CD4-positive, alpha-beta T cell treated with Interleukin-21 for 1 hour (primary cell): Measurements from ENCODE around the gene AGO1.
"Not testable (repeated sequence)": the region's sequence is repeated elsewhere in the genome, so short reads cannot be mapped to it uniquely, and the experiment has no call there.

Experiments
- DNase-seq: peaks from one replicate; pipeline ENCODE4 v3.0.0-alpha.2; 2020

Gene AGO1

GRCh38 chr1:35882945-35883634, at the start of gene AGO1:
Gene AGO1, plus strand, starts transcription at chr1:35883209. Its CDS starts 213 bp downstream, at chr1:35883422.
- DNase-seq: peak; percentile 97

- DNase-seq: no peak
Measured at GRCh38 chr1:35833395-35833794, 49.6 kb upstream of the AGO1 start.

DNA sequence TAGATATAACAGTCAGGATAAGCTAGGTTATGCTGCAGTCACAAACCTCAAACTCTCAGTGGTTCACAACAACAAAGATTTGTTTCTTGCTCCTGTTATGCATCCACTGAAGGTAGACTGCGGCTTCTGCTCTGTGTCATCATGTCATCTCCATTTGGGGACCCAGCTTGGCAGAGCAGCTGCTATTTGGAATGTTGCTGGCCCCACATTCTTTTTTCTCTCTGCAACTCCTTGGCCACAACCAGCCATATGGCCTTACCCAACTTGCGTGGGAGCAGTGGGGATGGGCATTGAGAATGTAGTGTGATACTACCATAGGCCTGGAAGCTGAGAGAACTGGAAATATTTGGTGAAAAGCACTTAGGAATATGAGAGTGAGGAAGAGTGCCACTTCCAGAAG, 48.8 kb upstream of the AGO1 start:
- no peak for DNase-seq

DNA sequence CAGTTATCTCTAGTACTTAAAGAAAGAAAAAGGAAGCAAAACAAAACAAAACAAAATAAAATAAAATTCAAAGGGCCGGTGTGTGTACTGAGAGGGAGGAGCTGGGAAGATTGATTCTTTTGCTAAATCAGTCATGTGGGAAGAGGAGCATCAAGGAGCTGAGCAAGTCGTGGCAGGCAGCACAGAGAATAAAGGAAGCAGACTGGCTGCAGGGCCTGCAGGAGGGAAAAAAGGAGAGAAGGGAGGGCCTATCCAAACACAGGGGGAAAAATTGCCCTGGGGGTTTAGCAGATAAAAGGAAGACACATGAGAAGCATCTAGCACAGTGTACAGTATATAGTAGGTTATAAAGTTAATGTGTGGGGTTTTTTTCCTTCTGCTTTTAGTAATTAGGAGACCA, 47.6 kb upstream of the AGO1 start:
- DNase-seq: no peak

GRCh38 chr1:35836734-35837133, 46.3 kb upstream of the AGO1 start:
- DNase-seq: no peak

DNA sequence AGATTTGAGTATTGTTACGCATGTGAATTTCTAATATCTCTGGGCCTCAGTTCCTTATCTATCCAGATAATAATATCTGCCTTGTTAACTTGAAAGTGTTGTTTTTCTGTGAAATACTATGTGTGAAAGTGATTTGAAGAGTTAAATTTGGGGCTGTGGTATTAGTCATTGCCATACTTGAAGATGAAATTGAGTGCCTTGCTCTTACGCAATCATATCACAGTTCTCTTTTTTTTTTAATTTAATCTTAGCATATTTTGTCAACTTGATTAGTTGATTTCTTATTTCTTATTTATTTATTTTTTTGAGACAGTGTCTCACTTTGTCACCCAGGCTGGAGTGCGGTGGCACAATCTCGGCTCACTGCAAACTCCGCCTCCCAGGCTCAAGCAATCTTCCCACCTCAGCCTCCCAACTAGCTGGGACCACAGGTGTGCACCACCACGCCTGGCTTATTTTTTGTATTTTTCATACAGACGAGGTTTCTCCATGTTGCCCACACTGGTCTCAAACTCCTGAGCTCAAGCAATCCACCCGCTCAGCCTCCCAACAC, 44.2 kb upstream of the AGO1 start:
- DNase-seq: no peak

- no peak for DNase-seq
Measured at GRCh38 chr1:35844826-35845225, 38.2 kb upstream of the AGO1 start.

- no peak for DNase-seq
Measured at GRCh38 chr1:35845766-35846165, 37.2 kb upstream of the AGO1 start.

- no peak for DNase-seq
Measured at GRCh38 chr1:35847935-35848565, 35.0 kb upstream of the AGO1 start.

DNA sequence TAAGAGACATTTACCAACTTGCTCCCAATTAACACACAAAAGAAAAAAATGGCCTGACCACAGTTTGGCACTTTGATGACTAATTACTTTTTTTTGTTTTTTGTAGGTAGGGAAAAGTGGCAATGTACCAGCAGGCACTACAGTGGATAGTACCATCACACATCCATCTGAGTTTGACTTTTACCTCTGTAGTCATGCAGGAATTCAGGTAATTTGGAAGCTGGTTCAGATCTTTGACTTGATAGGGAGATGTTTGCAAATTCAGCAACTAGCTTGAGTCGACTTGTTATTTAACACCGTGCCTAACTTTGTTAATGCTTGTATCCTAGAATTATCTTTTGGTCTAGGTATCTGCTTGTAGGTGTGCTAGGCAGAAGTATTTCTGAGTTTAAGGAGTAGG, 33.0 kb upstream of the AGO1 start:
- DNase-seq: no peak

DNA sequence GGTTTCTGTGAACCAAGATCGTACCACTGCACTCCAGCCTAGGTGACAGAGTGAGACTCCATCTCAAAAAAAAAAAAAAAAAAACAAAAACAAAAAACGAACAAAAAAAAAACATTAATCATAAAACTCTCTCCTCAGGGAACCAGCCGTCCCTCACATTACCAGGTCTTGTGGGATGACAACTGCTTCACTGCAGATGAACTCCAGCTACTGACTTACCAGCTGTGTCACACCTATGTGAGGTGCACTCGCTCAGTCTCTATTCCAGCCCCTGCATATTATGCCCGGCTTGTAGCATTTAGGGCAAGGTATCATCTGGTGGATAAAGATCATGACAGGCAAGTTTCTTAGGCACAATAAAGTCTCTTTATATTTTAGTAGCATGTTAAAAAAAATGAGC, 32.3 kb upstream of the AGO1 start:
- no peak for DNase-seq

- DNase-seq: no peak
Measured at GRCh38 chr1:35851132-35851869, 31.7 kb upstream of the AGO1 start.

DNA sequence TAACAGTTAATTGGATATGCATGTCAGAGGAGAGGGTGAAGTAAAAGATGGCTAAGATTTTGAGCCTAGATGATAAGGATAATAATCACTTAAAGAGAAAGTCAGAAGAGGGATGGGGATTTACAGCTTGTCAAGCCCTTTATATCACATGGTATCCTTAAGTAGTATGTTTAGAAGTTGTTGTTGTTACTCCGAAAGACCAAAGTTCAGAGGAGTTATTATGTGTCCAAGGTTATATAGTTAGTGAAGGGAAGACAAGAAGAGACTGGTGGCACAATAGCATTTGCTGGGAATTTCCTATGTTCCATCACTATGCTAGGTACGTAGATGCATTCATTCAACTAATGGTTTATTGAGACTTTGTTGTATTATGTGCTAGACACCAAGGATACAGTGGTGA, 30.8 kb upstream of the AGO1 start:
- DNase-seq: no peak

DNA sequence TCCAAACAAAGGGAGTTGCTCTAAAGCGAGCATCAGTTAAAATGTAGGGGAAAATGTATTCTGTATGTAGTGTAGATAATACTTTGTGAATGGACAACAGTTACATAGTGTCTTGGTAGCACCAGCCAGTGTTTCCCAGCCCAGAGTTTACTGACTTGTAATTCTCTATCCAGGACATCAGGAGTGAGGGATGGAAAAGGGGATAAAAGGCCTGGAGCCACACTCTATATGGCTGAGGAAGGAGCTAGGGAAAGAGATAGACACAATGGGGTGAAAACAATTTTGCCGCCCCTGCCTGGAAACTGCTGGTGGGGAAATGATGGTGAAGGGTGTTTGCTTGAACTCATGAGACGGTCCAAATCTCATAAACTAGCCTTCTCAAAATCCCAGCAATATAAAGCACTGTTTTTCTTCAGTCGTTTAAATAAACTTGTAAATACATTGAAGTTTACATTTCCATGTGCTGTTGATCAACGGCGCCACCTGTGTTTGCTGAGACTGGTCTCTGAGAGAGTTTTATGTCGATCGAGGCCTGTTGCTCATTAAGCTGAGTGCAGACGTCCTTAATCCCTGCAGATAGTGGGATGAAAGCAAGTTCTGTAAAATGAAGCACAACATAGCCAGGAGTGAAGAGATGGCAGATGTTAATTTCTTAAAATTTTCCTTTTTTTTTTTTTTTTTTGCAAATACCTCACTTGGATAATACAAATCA, 27.9 kb upstream of the AGO1 start:
- DNase-seq: no peak

- no peak for DNase-seq
Measured at GRCh38 chr1:35856964-35857363, 26.0 kb upstream of the AGO1 start.

- no peak for DNase-seq
Measured at GRCh38 chr1:35857830-35858229, 25.2 kb upstream of the AGO1 start.

DNA sequence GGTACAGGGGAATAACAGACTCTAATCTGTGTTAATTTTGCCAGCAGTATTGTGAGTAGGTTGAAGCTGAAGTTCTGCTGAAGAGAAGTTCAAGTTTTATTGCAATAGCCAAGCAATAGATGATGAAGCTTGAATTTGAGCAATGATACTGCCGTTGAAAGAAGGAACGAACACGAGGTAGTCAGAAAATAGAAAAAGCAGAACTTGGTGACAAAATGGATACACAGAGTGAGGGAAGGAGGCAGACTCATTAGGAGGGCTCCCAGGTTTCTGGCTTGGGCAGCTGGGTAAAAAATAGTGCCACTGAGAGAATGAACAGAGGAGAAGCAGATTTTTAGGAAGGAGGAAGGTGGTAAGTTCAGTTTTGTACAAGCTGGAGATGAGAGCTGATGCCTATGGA, 22.3 kb upstream of the AGO1 start:
- no peak for DNase-seq

- DNase-seq: no peak
Measured at GRCh38 chr1:35863136-35863535, 19.9 kb upstream of the AGO1 start.

DNA sequence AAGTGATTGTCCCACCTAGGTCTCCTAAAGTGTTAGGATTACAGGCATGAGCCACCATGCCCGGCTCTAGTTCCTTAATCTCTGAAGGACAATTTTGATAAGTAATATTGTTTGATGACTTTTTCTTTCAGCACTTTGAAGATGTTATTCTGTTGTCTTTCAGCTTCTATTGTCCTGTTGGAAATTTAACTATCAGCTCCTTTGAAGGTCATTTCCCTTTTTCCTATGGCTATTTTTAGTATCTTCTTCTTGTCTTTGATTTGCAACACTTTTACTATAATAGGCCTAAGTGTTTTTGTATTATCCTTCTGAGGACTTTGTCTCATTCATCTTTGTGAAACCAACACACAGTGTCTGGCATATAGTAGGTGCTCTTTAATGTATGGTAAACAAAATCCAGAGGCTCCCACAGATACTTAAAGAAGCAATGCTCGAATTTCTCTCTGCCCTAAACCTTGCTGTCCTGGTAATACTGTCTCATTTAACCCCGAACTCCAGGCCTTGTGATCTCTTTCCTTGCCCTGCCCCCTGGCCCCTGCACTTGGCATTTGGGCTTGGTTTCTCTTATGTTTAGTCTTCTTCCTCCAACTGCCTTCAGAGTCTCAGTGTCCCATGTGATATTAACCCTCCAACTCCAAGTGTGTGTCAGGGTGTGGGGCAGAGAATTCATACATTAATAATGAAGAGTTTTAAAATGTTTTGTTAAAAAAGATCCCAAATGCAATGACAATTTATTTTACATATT, 19.0 kb upstream of the AGO1 start:
- no peak for DNase-seq

- no peak for DNase-seq
Measured at GRCh38 chr1:35864813-35865212, 18.2 kb upstream of the AGO1 start.

GRCh38 chr1:35866991-35867390, 16.0 kb upstream of the AGO1 start:
- no peak for DNase-seq

DNA sequence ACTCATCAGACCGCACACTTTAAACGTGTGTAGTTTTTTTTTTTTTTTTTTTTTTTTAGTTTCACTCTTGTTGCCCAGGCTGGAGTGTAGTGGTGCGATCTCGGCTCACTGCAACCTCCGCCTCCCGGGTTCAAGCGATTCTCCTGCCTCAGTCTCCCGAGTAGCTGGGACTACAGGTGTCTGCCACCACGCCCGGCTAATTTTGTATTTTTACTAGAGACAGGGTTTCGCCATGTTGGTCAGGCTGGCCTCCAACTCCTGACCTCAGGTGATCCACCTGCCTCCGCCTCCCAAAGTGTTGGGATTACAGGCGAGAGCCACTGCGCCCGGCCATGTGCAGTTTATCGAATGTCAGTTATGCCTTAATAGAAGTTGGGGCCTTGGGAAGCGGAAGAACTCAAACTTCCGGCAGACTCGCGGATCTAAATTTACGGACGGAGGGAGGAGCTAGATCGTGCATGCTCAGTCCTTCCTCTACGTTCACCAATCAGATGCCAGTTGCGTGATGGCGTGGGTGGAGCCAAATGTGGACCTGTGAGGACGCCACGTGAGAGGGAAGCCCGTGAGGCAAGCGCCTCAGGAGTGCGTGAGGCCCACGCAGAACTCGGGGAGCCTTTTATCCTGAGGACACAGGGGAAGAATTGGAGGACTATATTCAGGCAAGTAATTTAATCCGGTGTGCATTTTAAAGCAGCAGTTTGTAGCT, 13.6 kb upstream of the AGO1 start:
- DNase-seq: not testable (repeated sequence)
